GM21825 (cell line): ENCODE data around the gene RAB31.

Experiments used
- ATAC-seq: cut with Tn5 transposase; IDR thresholded peaks from one replicate; pipeline ENCODE4 v1.9.1; 2021; ENCODE audit warnings: mild to moderate bottlenecking, moderate library complexity; ENCODE audit not compliant: unreplicated experiment

The RAB31 gene

DNA sequence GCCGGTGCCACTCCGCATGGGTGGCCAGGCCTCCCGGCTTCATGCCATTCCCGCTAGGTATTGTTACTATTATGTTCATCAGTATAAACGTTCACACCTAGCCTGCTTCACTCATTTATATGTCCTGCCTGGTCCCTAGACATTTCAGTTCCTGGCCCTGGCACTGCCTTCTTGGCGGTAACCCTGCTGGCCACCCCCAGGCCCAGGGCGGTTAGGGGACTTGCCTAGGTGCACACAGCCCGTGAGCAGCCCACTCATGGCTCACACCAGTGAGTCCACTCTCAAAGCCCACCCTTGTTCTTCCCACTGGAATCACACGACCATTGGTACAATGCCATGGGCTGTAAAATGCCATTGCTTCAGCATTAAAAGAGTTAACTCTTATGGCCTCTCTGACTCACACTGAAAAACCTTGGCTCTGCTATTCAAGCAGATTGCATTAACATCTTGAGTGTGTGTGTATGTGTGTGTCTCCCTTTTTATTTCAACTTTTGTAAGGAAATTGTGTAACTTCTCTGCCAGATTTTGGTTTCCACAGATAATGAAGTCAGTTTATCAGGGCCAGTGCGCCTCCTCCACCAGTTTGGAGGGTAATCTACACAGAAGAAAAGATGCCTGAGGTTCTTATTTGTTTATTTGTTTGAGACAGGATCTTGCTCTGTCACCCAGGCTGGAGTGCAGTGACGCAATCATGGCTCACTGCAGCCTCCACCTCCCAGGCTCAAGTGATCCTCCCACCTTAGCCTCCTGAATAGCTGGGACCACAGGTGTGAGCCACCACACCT lies 74.2 kb downstream of the RAB31 start:
- no peak for ATAC-seq

DNA sequence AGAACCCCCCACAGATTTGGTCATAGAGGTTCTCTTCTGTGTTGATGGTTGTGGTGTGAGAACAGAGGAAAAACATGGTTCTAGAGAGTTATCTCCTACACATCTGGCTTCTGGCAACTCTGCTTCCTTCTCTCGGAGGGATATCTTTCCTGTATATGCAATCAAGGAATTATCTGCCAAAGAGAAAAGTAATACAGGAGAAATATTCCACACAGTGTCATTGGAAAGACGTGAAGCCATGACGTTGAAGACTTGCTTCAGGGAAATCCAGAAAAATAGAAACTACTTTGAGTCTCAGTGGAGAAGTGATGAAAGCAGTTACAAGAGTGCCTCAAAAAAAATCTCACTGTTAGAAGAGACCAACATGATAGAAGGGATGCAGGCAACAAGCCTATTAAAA lies 78.5 kb downstream of the RAB31 start:
- ATAC-seq: no peak

DNA sequence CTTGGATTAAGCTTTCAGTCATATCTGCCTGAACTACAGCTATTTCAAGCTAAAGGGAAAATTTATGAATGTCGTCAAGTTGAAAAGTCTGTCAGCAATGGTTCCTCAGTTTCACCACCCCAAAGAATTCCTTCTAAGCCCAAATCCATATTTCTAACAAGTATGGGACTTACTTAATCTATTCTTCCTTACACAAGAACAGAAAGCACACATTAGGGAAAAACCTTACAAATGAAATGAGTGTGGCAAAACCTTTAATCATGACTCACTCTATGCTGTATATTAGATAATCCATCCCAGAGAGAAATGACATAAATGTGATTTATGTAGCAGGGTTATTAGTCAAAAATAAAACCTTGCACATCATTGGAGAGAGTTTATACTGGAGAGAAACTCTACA lies 78.9 kb downstream of the RAB31 start:
- no peak for ATAC-seq

DNA sequence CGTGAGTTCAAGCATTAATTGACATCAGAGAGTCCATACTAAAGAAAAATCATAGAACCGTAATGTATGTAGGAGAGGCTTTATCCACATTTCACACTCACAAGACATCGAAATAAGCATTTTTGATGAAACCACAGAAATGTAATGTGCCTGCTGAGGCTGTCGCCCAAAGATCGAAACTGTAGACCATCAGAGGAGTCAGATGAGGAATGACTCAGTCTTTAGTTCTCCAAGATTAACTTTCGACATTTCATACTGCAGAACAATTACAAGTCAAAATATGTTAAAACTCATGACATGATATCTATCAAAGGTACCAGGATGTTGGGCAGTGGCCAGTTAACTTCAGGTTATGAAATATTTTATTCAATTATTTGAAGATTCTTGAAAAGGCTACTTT lies 79.6 kb downstream of the RAB31 start:
- ATAC-seq: no peak

DNA sequence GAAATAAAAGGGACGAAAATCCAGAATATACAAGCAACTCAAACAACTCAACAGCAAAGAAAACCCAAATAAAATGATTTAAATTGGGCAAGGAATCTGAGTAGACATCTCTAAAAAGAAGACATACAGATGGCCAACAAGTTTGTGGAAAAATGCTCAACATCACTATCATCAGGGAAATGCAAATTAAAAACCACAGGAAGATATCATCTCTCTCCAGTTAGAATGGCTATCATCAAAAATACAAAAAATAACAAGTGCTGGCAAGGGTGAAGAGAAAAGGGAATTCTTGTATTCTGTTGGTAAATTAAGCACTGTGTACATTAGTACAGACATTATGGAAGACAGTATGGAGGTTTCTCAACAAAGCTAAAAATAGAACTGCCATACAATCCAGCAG lies 80.0 kb downstream of the RAB31 start:
- ATAC-seq: no peak

DNA sequence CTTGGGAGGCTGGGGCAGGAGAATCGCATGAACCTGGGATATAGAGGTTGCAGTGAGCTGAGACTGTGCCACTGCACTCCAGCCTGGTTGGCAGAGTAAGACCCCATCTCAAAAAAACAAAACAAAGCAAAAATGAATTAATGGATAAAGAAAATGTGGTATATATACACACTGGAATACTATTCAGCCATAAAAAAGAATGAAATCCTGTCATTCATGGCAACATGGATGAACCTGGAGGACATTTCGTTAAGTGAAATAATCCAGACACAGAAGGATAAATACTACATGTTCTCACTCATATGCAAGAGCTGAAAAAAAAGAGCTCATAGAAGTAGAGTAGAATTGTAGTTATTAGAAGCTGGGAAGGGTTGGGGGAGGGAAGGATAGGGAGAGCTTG lies 80.8 kb downstream of the RAB31 start:
- ATAC-seq: no peak

DNA sequence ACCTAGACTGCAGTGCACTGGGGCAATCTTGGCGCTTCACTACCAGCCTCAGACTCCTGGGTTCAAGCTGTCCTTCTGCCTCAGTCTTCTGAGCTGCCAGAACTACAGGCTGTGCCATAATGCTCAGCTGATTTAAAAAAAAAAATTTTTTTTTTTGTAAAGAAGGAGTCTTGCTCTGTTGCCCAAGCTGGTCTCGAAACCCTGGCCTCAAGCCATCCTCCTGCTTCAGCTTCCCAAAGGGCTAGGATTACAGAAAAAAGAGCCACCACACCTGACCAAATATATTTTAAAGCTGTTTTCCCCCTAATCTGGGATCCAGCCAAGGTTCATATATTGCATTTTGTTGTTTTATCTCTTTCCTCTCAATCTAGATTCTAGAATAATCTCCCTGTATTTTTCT lies 82.2 kb downstream of the RAB31 start:
- no peak for ATAC-seq

DNA sequence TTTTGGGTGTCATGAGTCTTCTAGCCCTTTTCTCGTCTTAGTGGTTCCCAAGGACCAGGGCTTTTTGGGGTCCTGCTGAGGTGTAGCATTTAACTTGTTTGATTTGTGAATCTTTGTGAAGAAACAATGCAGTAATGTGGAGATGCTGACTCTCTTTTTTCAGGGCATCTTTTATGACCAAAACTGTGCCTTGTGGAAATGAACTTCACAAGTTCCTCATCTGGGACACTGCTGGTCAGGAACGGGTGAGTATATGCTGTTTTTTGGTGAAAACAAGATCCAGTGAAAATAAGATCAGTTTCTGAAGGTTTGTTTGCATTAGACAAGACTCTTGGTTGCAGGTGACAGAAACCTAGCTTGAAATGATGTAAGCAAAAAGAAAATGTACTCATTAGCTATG lies 83.9 kb downstream of the RAB31 start:
- no peak for ATAC-seq

DNA sequence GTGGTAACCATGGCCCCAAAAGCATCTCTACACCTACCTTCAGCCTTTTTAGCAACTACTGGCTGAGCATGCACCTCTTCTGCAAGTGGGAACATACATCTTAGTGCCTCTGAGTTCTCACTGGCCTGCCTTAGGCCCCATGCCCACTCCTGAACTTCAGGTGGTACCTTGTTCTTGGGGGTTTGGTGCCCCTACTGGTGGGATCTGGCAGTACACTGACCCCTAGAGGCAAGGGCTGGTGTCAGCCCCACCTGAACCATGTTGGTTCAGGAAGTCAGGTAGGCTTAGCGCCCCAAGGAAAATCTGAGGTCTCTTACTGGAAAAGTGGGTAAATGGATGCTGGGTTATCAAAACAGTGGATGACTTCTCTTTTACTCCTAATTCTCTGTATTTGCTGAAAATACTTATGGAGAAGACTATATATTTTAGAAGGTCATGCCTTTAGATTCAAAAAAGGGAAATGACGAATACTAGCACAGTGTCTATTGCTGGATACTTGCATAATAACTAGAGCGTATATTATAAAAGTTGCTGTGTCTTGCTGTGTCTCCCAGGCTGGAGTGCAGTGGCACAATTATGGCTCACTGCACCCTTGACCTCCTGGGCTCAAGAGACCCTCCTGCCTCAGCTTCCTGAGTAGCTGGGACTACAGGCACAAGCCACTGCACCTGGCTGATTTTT lies 84.6 kb downstream of the RAB31 start:
- ATAC-seq: no peak

DNA sequence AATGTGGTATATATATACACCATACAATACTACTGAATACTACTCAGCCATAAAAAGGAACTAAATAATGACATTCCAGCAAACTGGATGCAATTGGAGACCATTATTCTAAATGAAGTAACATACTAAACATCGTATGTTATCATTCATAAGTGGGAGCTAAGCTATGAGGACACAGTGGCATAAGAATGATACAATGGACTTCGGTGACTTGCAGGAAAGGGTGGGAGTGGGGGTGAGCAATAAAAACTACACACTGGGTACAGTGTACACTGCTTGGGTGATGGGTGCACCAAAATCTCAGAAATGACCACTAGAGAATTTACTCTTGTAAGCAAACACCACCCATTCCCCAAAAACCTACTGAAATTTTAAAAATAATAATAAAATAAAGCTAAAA lies 87.9 kb downstream of the RAB31 start:
- ATAC-seq: no peak

DNA sequence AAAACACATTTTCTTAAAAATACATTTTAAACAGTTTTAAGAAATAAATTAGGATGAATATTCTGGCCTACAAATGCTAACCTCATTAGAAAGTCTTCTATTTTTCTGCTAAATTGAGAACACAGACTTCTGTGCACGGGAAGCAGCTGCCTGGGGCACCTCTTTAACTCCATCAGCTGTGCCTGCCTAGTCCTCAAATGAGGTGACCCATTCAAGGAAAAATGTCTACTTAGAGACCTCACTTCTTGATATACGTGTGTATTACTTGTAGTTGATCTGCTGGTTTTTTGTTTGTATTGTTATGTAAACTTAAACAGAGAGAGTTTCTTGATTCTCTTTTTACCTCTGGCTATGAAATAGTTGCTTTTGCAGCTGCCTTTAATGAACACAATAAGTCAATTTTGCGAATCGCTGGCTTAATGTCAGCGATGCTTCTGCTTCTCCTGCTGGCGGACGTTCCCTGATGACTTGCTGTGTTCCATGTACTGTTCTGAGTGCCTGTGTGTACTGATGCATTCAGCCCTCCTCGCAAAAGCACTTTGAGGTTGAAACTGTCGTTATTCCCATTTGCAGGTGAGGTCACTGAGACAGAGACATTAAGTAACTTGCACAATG lies 88.9 kb downstream of the RAB31 start:
- ATAC-seq: no peak

DNA sequence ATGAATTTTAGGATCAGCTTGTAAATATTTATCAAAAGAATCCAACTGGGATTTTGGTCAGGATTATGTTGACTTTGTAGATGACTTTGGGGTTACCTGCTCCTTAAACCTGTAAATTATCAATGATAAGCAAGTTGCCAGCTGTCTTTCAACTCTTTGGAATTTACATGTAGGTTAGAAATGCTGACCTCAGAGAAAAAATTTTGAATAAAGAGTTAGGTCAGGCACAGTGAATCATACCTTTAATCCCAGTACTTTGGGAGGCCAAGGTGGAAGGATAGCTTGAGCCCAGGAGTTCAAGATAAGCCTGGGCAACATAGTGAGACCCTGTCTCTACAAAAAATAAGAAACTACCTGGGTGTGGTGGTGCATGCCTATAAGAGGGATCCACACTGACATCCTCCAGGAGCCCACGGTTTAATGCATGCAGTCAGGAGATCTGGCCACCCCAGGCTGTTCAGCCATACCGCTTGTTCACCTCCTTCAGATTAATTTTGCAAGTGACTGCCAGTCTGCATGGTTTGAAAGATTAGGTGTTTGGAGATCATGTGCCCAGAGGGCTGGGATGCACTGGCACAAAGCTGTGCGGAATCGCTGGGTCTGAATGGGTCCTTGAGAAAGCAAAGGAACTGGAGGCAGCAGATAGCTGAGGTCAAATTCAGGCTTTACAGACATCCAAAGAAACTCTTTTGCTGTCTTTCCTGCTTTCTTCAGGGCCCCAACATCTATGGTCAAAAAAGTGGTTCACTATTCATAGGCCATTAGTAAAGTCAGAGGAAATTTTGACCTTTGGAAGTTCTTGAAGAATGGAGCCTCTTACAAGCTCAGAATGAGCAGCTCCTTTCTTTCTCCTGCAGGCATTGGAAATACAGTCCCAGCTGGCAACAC lies 94.3 kb downstream of the RAB31 start:
- ATAC-seq: no peak

DNA sequence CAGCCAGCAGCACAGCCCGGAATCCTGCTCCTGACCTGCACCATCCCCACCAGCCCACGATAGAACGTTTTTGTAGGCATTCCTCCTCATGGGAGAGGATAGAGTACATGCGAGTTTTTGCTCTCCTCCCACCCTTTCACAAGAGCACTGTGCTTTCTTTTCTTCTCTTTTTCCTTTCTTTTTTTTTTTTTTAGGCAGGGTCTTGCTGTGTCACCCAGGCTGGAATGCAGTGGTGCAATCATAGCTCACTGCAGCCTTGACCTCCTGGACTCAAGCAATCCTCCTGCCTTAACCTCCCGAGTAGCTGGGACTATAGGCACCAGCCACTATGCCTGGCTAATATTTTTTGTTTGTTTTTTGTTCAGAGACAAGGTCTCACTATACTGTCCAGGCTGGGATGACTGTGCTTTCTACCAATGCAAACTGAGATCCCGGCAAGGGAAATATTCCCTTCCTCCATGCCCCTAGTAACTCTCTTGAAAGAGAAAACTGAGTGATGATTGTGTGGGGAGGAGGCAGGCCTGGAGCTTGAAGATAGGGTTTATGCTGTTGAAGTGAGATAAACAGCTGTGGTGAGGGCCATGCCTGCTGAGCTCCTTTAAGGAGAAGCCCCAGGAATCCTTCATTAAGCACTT lies 95.1 kb downstream of the RAB31 start:
- no peak for ATAC-seq

DNA sequence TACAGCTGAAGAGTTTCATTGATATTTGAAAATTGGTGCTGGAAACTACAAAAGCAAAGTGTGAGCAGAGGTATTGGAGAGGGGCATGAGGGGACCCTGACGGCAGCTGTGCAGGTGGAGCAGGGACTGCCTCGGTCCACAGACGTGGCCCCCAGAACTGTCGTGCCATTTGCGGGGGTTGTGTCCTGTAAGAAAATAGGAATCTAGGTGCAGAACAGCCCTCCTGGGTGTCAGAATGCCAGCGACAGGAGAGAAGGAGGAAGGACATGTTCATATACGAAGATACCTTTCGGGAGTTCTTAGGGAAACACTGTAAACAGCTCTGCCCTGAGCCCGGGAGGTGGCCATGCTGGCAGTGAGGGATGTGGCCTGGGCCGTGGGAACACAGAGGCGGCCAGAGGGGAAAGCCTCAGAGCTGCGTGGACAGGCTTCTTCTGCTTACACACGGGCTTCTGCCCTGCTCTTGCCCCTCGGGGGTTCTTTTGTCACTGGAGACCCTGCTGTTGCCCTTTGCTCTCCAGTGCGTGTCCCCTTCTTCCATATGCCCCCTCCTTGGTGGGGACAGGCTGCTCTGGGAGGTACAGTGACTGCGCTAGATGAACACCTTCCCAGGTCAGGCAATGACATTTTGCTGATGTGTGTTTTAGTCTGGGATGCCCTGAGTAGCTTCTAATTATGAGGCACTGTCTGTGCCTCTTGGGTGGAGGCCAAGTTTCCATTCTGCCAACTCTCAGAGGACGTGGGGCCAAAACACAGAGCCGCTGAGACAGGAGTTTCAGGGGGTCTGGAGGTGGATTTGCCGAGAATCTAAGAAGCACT lies 95.8 kb downstream of the RAB31 start:
- ATAC-seq: no peak

DNA sequence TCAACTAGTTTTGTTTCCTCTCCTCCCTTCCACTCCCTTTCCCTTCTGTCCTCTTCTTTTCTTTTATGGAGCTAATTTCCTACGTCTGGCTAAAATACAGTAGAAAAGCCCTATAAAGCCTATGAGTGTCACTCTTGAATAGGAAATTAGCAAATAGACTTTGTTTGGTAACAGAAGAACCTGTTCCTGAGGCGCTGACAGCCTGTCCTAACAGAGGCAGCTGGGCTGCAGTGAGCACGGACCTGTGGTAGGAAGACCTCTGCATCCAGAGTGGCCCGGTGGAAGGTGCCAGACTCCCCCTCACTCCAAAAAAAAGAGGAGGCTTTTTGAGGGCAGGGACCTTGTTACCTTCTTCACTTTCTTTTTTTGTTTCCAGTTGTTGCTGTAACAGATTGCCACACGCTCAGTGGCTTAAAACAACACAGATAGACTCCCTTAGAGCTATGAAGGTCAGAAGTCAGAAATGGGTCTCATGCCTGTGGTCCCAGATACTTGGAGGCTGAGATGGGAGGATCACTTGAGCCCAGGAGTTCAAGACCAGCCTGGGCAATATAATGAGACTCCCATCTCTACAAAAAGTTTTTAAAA lies 96.5 kb downstream of the RAB31 start:
- no peak for ATAC-seq

DNA sequence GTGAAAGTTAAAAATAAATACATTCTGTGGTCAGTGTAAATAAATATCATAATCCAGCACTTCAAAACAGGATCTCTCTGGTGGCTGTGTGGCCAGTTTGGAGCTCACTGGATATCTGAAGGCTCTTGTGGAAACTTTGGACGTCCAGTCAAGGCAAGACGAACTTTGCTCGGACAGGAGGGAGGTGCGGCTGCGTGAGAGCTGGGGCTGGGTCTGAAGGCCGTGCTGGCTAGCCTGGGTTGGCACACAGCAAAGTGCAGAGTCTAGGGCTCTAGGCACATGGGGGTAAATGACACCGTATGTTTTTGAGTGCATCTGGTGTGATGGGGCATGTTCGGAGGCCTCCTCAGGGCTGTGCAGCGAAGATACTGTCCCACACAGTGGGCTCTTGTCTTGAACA lies 98.8 kb downstream of the RAB31 start:
- no peak for ATAC-seq

DNA sequence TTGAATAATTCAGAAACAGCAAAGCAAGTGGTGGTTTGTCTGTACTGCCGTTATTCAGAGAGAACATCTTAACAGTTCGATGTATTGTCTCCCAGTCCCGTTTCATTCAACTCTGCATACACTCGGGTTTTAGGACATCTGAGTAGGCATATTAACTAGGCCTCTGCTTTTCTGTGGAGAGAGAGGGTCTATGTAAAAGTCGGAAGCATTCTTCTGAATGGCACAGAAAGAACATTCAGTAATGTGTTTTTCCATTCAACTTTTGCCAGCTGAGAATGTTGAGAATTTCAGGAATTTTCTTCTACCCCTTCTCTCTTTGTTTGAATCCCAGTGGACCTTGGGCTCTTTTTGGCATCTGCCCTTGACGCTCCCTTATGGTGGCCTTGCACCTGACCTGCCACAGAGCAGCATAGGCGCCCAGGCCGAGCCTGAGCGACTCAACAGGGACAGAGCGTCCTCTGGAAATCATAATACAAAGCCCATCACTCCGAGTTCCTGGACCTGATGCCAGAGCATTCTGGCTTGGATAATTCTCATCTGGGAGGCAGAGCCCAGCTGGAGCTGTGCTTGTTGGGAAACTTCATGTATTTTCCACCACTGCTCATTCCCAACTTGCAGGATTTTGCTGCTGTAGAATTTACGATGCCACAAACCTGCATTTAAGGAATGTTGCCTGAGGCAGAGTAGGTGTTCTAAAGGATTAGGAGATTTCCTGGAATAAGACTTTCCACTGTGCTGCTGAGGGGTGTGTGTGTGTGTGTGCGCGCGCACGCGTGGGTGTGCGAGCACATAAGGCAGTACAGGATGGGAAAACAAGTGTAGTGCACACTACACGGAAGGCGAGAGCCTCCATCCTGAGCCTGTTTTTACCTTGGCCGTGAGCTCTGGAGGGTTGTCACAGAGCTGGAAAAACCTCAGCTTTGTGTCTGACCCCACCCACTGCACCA lies 100.5 kb downstream of the RAB31 start:
- no peak for ATAC-seq

DNA sequence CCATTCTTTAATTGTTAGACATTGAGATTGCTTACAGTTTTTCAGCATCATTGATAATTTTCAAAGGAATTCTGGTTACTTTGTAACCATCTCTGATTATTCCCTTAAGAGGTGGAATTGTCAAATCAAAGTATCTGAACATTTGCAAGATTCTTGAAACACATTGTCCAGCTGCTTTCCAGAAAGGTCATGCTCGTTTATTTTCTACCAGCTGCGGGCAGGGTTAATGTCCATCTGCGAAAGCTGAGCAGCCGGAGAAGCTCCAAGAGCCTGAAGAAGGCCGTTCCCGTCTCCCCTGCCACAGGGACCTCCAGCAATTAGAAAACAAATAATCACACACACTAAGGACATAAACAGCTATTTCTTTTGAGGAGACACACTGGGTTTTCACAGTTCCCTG lies 101.6 kb downstream of the RAB31 start:
- ATAC-seq: no peak
